Esophagus (tissue), 2 donors: ENCODE measurements around the gene HSPE1. TPM values are rescaled to one million over a fixed set of nuclear protein-coding genes. Genes with fewer than 3 reads are reported as not detected.
A peak's percentile ranks its signal among the peaks of the same experiment; 100 is the strongest.
"Not testable (repeated sequence)": the region's sequence is repeated elsewhere in the genome, so short reads cannot be mapped to it uniquely, and the experiment has no call there.

ENCODE experiments used
- H3K27ac ChIP-seq, 2 donors: one replicate each; pipeline ENCODE4 v1.5.1; 2013; ENCODE audit warnings: low read depth in 2 of 2, mild to moderate bottlenecking in 2 of 2, inconsistent platforms in 1 of 2, low read length in 1 of 2, moderate library complexity in 1 of 2
- H3K27me3 ChIP-seq, 2 donors: one replicate each; pipeline ENCODE4 v1.6.1; 2013; ENCODE audit warnings: low read length in 2 of 2, control low read depth in 1 of 2, mild to moderate bottlenecking in 1 of 2; ENCODE audit not compliant: insufficient read depth in 2 of 2, control insufficient read depth in 1 of 2
- H3K36me3 ChIP-seq, 2 donors: one replicate each; pipeline ENCODE4 v1.6.1; 2013; ENCODE audit warnings: low read length in 1 of 2; ENCODE audit not compliant: control insufficient read depth in 2 of 2, insufficient read depth in 2 of 2
- H3K4me1 ChIP-seq, 2 donors: one replicate each; pipeline ENCODE4 v1.6.1; 2013; ENCODE audit warnings: low read length in 1 of 2; ENCODE audit not compliant: control insufficient read depth in 2 of 2, insufficient read depth in 2 of 2
- H3K4me3 ChIP-seq, 2 donors: one replicate each; pipeline ENCODE4 v1.5.1; 2013; ENCODE audit warnings: low read length in 2 of 2, mild to moderate bottlenecking in 2 of 2, low read depth in 1 of 2, moderate library complexity in 1 of 2
- H3K9me3 ChIP-seq, 2 donors: one replicate each; pipeline ENCODE4 v1.6.1; 2013; ENCODE audit warnings: mild to moderate bottlenecking in 2 of 2, low read depth in 1 of 2, low read length in 1 of 2, moderate library complexity in 1 of 2; ENCODE audit not compliant: control insufficient read depth in 2 of 2, insufficient read depth in 1 of 2
- WGBS, 2 donors: extraction: QIAGEN DNeasy Blood & Tissue Kit; methylation state at CpG; one replicate each; pipeline ENCODE4 v1.1.7; 2013; 5-methylcytosine and 5-hydroxymethylcytosine counted together
- polyA plus RNA-seq, 2 donors: library from polyadenylated mRNA; stranded (reverse); fragments of 200-250 nt; gene quantifications; one replicate each; pipeline ENCODE4 v1.2.3, GENCODE V29; 2013
- donor health status: healthy with polysubstance abuse.
- donor health status: Bipolar disorder and iron deficiency.

The HSPE1 gene
- 100 to 1,000 TPM; 149 to 216 TPM for polyA plus RNA-seq

- peaks cover 6 to 9% of the 10 kb centered on the region in 2 donors for H3K36me3 ChIP-seq
- H3K4me1 ChIP-seq: no peaks in the 10 kb centered on the region
- no peaks in the 10 kb centered on the region for H3K9me3 ChIP-seq
- peak within 1 kb of the TSS; percentile 94 to 98 for H3K27ac ChIP-seq
- WGBS, 2 donors: 0 to 1% methylated on average over 87 to 104 of the region's 104 CpGs
- no peaks in the 10 kb centered on the region for H3K27me3 ChIP-seq
- peak within 1 kb of the TSS; percentile 76 to 95 for H3K4me3 ChIP-seq
Measured at GRCh38 chr2:197499594-197500502, at the start of gene HSPE1, which contains the start of gene HSPD1. Gene HSPE1, plus strand, starts transcription at chr2:197500379. Its CDS starts 58 bp downstream, at chr2:197500437. Gene HSPD1, minus strand, starts transcription at chr2:197499840. Its CDS starts 992 bp downstream, at chr2:197498848.

DNA sequence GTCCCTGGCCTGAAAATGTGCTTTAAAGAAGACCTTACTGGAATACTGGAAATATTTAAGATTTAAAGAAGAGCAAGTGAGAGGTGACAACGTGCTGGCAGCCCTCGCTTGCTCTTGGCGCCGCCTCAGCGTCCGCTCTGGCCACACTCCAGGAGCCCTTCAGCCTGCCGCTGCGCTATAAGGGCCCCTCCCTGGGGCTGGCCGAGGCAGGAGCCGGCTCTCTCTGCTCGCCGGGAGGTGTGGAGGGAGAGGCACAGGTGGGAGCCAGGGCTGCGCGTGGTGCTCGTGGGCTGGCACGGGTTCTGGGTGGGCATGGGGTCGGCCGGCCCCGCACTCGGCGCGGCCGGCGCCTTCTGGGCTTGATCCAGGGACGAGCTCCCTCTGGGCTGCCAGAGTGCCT is 49.7 kb upstream of the HSPE1 start:
- Histone ChIP-seq H3K4me3 (no peak overlapping the region), H3K27ac (no peak overlapping the region)

GRCh38 chr2:197450935-197451358 is 49.2 kb upstream of the HSPE1 start:
- not testable (repeated sequence) for H3K27me3 ChIP-seq, H3K4me1 ChIP-seq, H3K27ac ChIP-seq, H3K36me3 ChIP-seq, H3K4me3 ChIP-seq, H3K9me3 ChIP-seq
- WGBS, 2 donors: 84 to 88% methylated on average over 6 of the region's 6 CpGs

More for the DNA sequence above, 49.7 kb upstream of the HSPE1 start:
- no peaks in the 10 kb centered on the region for H3K36me3 ChIP-seq
- no peaks in the 10 kb centered on the region for H3K27me3 ChIP-seq
- H3K9me3 ChIP-seq: no peaks in the 10 kb centered on the region
- 89 to 91% methylated on average over 25 of the region's 25 CpGs for WGBS, 2 donors
- H3K4me1 ChIP-seq: no peaks in the 10 kb centered on the region

GRCh38 chr2:197452754-197453122 is 47.4 kb upstream of the HSPE1 start:
- Histone ChIP-seq H3K36me3 (no peaks in the 10 kb centered on the region), H3K4me1 (no peaks in the 10 kb centered on the region)
- 3 to 4% methylated on average over 11 of the region's 11 CpGs for WGBS, 2 donors

DNA sequence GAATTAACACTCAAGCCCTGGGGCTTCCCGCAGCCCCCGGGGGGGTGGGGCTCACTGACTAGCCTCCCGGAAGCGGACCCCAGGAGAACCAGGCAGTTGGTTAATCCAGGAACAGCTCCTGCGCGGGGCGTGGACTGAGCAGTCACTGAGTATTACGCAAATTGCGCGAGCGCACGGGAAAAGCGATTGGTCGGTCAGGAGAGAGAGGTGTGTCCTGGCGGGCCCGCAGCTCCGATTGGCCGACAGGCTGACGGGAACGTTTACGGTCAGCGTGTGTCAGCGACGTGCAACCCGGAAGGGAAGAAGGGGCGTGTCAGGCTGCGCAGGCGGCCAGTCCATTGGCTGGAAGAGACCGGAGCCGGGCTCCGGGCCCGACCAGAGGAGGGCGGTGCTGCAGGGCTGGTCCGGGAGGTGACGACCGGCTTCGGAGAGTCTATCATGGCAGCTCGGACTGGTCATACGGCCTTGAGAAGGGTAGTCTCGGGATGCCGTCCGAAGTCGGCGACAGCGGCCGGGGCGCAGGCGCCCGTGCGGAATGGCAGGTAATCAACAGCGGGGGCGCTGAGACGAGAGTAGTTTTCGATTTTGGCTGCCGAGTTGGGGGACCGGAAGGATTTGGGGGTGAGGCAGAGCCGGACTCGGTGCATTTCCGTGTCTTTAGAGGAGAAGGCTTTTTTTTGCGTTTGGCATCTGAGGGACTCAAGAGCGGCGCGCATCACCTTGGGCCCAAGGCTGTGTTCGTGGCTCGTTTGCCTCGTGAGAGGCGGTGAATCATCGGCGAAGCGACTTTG is 46.9 kb upstream of the HSPE1 start, which contains the start of gene COQ10B:
Gene COQ10B, plus strand, starts transcription at position 430 of the 791 bp plus-strand sequence. Its CDS starts 9 bp downstream, at position 439.
- 0% methylated on average over 70 of the region's 70 CpGs for WGBS, 2 donors
- Histone ChIP-seq H3K27ac (peak within 1 kb of the TSS; percentile 97 to 100), H3K4me3 (peak within 1 kb of the TSS; percentile 63 to 74), H3K9me3 (no peaks in the 10 kb centered on the region), H3K4me1 (no peaks in the 10 kb centered on the region), H3K27me3 (no peaks in the 10 kb centered on the region), H3K36me3 (no peaks in the 10 kb centered on the region)

More at GRCh38 chr2:197452754-197453122, 47.4 kb upstream of the HSPE1 start:
- no peaks in the 10 kb centered on the region for H3K9me3 ChIP-seq
- H3K4me3 ChIP-seq: peak overlapping the region; percentile 54 to 63
- H3K27ac ChIP-seq: peak overlapping the region; percentile 91 to 95
- no peaks in the 10 kb centered on the region for H3K27me3 ChIP-seq

DNA sequence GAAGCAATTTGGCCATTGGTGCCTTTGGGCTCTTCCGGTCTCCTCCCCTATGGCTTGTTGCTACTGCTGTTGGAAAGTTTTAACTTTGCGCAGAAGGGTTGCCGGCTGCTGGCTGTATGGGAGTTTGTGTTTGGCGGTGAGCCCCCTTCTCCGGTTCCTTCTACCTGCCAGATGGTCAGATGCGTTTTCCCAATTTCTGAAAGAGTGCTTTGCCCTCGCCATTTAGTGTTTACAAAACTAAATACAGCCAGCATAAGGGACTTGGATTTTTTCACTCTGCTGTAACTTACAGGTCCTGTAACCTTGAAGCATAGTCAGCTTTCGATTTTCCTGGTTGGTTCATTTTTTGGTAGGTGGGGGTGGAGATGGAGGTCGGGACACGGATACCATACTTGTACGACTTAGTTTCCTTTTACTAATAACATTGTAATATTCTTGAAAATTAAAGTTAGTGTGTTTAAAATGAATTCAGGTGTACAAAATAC is 46.2 kb upstream of the HSPE1 start:
- Histone ChIP-seq H3K27ac (peak overlapping the region; percentile 97 to 100), H3K36me3 (no peaks in the 10 kb centered on the region), H3K4me3 (peak overlapping the region; percentile 63 to 74), H3K27me3 (no peaks in the 10 kb centered on the region), H3K4me1 (no peaks in the 10 kb centered on the region), H3K9me3 (no peaks in the 10 kb centered on the region)
- WGBS, 2 donors: 0 to 1% methylated on average over 11 of the region's 11 CpGs

GRCh38 chr2:197454923-197455322 is 45.3 kb upstream of the HSPE1 start:
- no peaks in the 10 kb centered on the region for H3K36me3 ChIP-seq
- H3K4me3 ChIP-seq: peak overlapping the region in 1 of 2 donors; percentile 63
- no peaks in the 10 kb centered on the region for H3K27me3 ChIP-seq
- WGBS, 2 donors: 64 to 68% methylated on average over 2 of the region's 2 CpGs
- H3K4me1 ChIP-seq: no peaks in the 10 kb centered on the region
- no peaks in the 10 kb centered on the region for H3K9me3 ChIP-seq
- no peak overlapping the region for H3K27ac ChIP-seq

DNA sequence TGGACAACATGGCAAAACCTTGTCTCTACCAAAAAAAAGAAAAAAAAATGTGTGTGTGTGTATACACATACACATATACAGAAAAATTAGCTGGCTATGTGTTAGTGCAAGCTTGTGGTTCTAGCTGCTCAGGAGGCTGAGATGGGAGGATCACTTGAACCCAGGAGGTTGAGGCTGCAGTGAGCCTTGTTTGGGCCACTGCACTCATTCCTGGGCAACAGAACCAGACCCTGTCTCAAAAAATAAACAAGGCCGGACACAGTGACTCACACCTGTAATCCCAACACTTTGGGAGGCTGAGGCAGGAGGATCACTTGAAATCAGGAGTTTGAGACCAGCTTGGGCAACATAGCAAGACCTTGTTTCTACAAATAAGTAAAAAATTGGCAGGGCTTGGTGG is 44.8 kb upstream of the HSPE1 start:
- no peak overlapping the region for H3K27ac ChIP-seq
- H3K27me3 ChIP-seq: no peaks in the 10 kb centered on the region
- 94 to 98% methylated on average over 1 of the region's 1 CpG for WGBS, 2 donors
- no peaks in the 10 kb centered on the region for H3K36me3 ChIP-seq
- H3K4me3 ChIP-seq: no peak overlapping the region
- no peaks in the 10 kb centered on the region for H3K9me3 ChIP-seq
- no peaks in the 10 kb centered on the region for H3K4me1 ChIP-seq

- Histone ChIP-seq H3K9me3 (no peaks in the 10 kb centered on the region), H3K27me3 (no peaks in the 10 kb centered on the region), H3K27ac (peak overlapping the region in 1 of 2 donors; percentile 55), H3K4me3 (no peak overlapping the region), H3K4me1 (no peaks in the 10 kb centered on the region), H3K36me3 (peaks cover 0 to 7% of the 10 kb centered on the region in 2 donors)
- 66 to 73% methylated on average over 4 of the region's 4 CpGs for WGBS, 2 donors
Measured at GRCh38 chr2:197460649-197461048, 39.5 kb upstream of the HSPE1 start.
